CD4-positive, CD25-positive, alpha-beta regulatory T cell (primary cell): ENCODE data around the gene ARHGAP30. TPM values are rescaled to one million over a fixed set of nuclear protein-coding genes. Genes with fewer than 3 reads are reported as not detected.
A peak's percentile ranks its signal among the peaks of the same experiment; 100 is the strongest.

Source experiments
- ATAC-seq, 2 donors: fragments of 150-1000 bp; cut with Tn5 transposase; one replicate each; pipeline ENCODE4 v1.10.0; 2021; ENCODE audit warnings: low read depth in 2 of 2, moderate number of reproducible peaks in 2 of 2, moderate library complexity in 1 of 2
- DNase-seq, 3 donors: peaks; one replicate each; pipeline versions ENCODE4 v3.0.0 to v3.0.0-alpha.2; 2012 to 2022; ENCODE audit warnings: mixed read lengths in 1 of 3
- H3K27ac ChIP-seq: one replicate; pipeline ENCODE4 v1.7.0; 2013; ENCODE audit warnings: mild to moderate bottlenecking, low read length; ENCODE audit not compliant: insufficient read depth, poor library complexity, severe bottlenecking
- H3K27me3 ChIP-seq: one replicate; pipeline ENCODE4 v1.7.0; 2013; ENCODE audit warnings: low read length; ENCODE audit not compliant: control insufficient read depth, insufficient read depth
- H3K36me3 ChIP-seq: one replicate; pipeline ENCODE4 v1.7.0; 2013; ENCODE audit warnings: mild to moderate bottlenecking, low read length, moderate library complexity; ENCODE audit not compliant: control insufficient read depth, insufficient read depth
- H3K4me1 ChIP-seq: 2 replicates; pipeline ENCODE4 v1.7.0; 2013; ENCODE audit warnings: mild to moderate bottlenecking, low read length; ENCODE audit not compliant: insufficient read depth, control insufficient read depth, poor library complexity, severe bottlenecking
- H3K4me3 ChIP-seq: one replicate; pipeline ENCODE4 v1.7.0; 2013; ENCODE audit warnings: low read depth, mild to moderate bottlenecking, low read length, moderate library complexity
- H3K9me3 ChIP-seq, 2 experiments: 1 replicate in 1 of 2; 2 replicates in 1 of 2; pipeline ENCODE4 v1.7.0; 2013; ENCODE audit warnings: low read length in 2 of 2, mild to moderate bottlenecking in 1 of 2, moderate library complexity in 1 of 2; ENCODE audit not compliant: control insufficient read depth in 2 of 2
- H3K27ac Mint-ChIP-seq, 3 donors: one replicate each; pipeline ENCODE4 v1.8.0; 2020 to 2022; ENCODE audit warnings: mild to moderate bottlenecking in 3 of 3, mixed read lengths in 3 of 3, moderate library complexity in 2 of 3
- H3K27me3 Mint-ChIP-seq: one replicate; pipeline ENCODE4 v1.8.0; 2022; ENCODE audit warnings: mild to moderate bottlenecking, mixed read lengths
- H3K36me3 Mint-ChIP-seq: one replicate; pipeline ENCODE4 v1.8.0; 2020; ENCODE audit warnings: mixed read lengths
- H3K4me1 Mint-ChIP-seq, 4 donors: one replicate each; pipeline ENCODE4 v1.8.0; 2020 to 2022; ENCODE audit warnings: mixed read lengths in 4 of 4, mild to moderate bottlenecking in 1 of 4
- H3K4me3 Mint-ChIP-seq, 4 donors: one replicate each; pipeline ENCODE4 v1.8.0; 2020 to 2022; ENCODE audit warnings: mild to moderate bottlenecking in 4 of 4, mixed read lengths in 4 of 4, moderate library complexity in 3 of 4
- H3K9me3 Mint-ChIP-seq, 7 donors: one replicate each; pipeline ENCODE4 v1.8.0; 2020 to 2022; ENCODE audit warnings: mixed read lengths in 7 of 7, mild to moderate bottlenecking in 3 of 7, moderate library complexity in 2 of 7
- polyA plus RNA-seq, 4 donors: library from polyadenylated mRNA; unstranded; fragments of 300-500 nt; fragmentation: Illumina TruSeq; gene quantifications; one replicate each; pipeline ENCODE4 v1.2.3, GENCODE V29; 2021
- total RNA-seq: library from RNA; stranded (reverse); gene quantifications from one replicate; pipeline ENCODE4 v1.2.3, GENCODE V29; 2022

ARHGAP30 gene
- total and polyA plus RNA-seq, 5 donors from 2014 or later, result 144 to 204 (median 152) TPM

GRCh38 chr1:161012420-161012819 lies 57.3 kb downstream of the ARHGAP30 start:
- H3K36me3 ChIP-seq, result no peaks in the 10 kb centered on the region
- Mint-ChIP-seq H3K27ac (peak overlapping the region in 1 of 3 donors; percentile 98), H3K9me3 (no peaks in the 10 kb centered on the region), H3K27me3 (no peaks in the 10 kb centered on the region), H3K4me1 (peaks cover 0 to 29% (median 26%) of the 10 kb centered on the region in 4 donors), H3K36me3 (no peaks in the 10 kb centered on the region), H3K4me3 (no peak overlapping the region)
- no peak for DNase-seq
- no peaks in the 10 kb centered on the region for H3K9me3 ChIP-seq
- no peak for ATAC-seq
- H3K27ac ChIP-seq, result peak overlapping the region; percentile 23
- no peak overlapping the region for H3K4me3 ChIP-seq
- peaks cover 23% of the 10 kb centered on the region for H3K4me1 ChIP-seq
- H3K27me3 ChIP-seq, result no peaks in the 10 kb centered on the region

DNA sequence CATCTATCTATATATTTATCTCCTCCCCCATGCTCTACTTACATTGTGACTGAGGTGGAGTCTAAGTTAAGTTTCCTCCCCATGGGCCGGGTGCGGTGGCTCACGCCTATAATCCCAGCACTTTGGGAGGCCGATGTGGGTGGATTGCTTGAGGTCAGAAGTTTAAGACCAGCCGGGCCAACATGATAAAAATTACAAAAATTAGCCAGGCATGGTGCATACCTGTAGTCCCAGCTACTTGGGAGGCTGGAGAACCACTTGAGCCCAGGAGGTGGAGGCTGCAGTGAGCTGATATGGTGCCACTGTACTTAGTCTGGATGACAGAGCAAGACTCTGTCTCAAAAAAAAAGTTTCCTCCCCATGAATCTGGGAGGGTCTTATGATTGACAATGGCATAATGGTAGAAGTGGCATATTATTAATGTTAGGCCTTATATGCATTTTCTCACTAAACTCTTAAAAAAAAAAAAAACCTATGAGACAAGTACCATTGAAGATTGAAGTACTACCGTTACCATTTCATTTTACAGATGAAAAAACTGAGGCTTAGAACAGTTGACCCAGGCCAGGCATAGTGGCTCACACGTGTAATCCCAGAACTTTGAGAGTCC lies 60.0 kb downstream of the ARHGAP30 start:
- peaks cover 23% of the 10 kb centered on the region for H3K4me1 ChIP-seq
- no peaks in the 10 kb centered on the region for H3K9me3 ChIP-seq
- H3K27ac ChIP-seq, result no peak overlapping the region
- H3K4me3 ChIP-seq, result no peak overlapping the region
- H3K27me3 Mint-ChIP-seq, result no peaks in the 10 kb centered on the region
- no peaks in the 10 kb centered on the region for H3K36me3 ChIP-seq
- H3K27me3 ChIP-seq, result no peaks in the 10 kb centered on the region
- H3K4me1 Mint-ChIP-seq, result peaks cover 0 to 29% (median 22%) of the 10 kb centered on the region in 4 donors
- ATAC-seq, result no peak
- no peaks in the 10 kb centered on the region for H3K36me3 Mint-ChIP-seq
- H3K4me3 Mint-ChIP-seq, result no peak overlapping the region
- no peak for DNase-seq
- peak overlapping the region in 2 of 3 donors; percentile 19 to 42 for H3K27ac Mint-ChIP-seq
- no peaks in the 10 kb centered on the region for H3K9me3 Mint-ChIP-seq

GRCh38 chr1:161008869-161009510 lies 60.7 kb downstream of the ARHGAP30 start:
- H3K4me1 Mint-ChIP-seq, result peaks cover 0 to 26% (median 17%) of the 10 kb centered on the region in 4 donors
- no peaks in the 10 kb centered on the region for H3K36me3 Mint-ChIP-seq
- ATAC-seq (no peak), DNase-seq (no peak)
- Histone ChIP-seq H3K4me1 (peaks cover 19% of the 10 kb centered on the region), H3K4me3 (no peak overlapping the region), H3K36me3 (no peaks in the 10 kb centered on the region), H3K9me3 (no peaks in the 10 kb centered on the region), H3K27ac (no peak overlapping the region), H3K27me3 (no peaks in the 10 kb centered on the region)
- H3K9me3 Mint-ChIP-seq, result no peaks in the 10 kb centered on the region
- H3K27me3 Mint-ChIP-seq, result no peaks in the 10 kb centered on the region
- H3K4me3 Mint-ChIP-seq, result no peak overlapping the region
- peak overlapping the region; percentile 19 to 76 (median 42) for H3K27ac Mint-ChIP-seq

GRCh38 chr1:161007369-161007768 lies 62.3 kb downstream of the ARHGAP30 start:
- ATAC-seq (no peak), DNase-seq (no peak)
- H3K27ac Mint-ChIP-seq, result no peak overlapping the region

DNA sequence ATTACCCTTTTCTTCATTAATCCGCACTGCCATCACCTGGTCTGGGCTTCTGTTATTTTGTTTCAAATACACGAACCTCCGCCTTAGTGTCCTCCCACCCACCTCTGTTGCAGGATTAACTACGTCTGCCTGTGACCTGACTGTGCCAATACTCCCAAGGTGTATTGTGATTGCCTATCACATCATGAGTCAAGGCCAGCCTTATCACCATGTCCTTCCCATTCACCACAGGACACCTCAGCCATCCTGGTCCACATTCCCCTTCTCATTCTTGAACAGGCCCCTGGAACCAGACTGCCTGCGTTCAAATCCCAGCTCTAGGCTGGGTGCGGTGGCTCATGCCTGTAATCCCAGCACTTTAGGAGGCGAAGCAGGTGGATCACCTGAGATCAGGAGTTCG lies 63.1 kb downstream of the ARHGAP30 start:
- Histone ChIP-seq H3K4me1 (no peaks in the 10 kb centered on the region), H3K9me3 (no peaks in the 10 kb centered on the region), H3K4me3 (no peak overlapping the region), H3K27ac (no peak overlapping the region), H3K36me3 (no peaks in the 10 kb centered on the region), H3K27me3 (no peaks in the 10 kb centered on the region)
- Mint-ChIP-seq H3K4me1 (peaks cover 0 to 8% (median 3%) of the 10 kb centered on the region in 4 donors), H3K36me3 (no peaks in the 10 kb centered on the region), H3K27me3 (no peaks in the 10 kb centered on the region), H3K9me3 (no peaks in the 10 kb centered on the region), H3K4me3 (no peak overlapping the region), H3K27ac (no peak overlapping the region)
- DNase-seq, result no peak
- ATAC-seq, result no peak

More at GRCh38 chr1:161007369-161007768, 62.3 kb downstream of the ARHGAP30 start:
- Mint-ChIP-seq H3K4me1 (peaks cover 0 to 14% (median 5%) of the 10 kb centered on the region in 4 donors), H3K36me3 (no peaks in the 10 kb centered on the region), H3K27me3 (no peaks in the 10 kb centered on the region), H3K4me3 (no peak overlapping the region), H3K9me3 (no peaks in the 10 kb centered on the region)
- Histone ChIP-seq H3K4me3 (no peak overlapping the region), H3K27ac (no peak overlapping the region), H3K9me3 (no peaks in the 10 kb centered on the region), H3K4me1 (peaks cover 3% of the 10 kb centered on the region), H3K36me3 (no peaks in the 10 kb centered on the region), H3K27me3 (no peaks in the 10 kb centered on the region)

DNA sequence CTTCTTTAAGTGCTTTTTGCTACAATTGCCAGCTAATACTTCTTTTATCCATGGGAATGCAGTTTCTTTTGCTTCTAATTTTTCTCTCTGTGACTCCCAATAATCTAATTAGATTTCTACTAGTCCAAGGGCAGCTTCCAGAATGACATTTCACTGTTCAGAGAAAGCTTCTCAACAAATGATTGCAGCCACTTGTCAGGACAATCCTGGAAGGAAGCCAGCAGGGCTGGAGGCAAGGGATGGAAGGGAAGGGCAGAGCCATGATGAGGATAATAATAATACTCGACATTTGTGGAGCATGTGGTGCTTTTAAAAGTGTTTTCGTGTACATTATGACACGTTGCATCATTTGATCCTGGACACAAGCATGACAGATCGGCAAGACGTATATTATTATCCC lies 68.2 kb downstream of the ARHGAP30 start:
- no peak for DNase-seq
- peaks cover 0 to 8% (median 4%) of the 10 kb centered on the region in 4 donors for H3K4me1 Mint-ChIP-seq

DNA sequence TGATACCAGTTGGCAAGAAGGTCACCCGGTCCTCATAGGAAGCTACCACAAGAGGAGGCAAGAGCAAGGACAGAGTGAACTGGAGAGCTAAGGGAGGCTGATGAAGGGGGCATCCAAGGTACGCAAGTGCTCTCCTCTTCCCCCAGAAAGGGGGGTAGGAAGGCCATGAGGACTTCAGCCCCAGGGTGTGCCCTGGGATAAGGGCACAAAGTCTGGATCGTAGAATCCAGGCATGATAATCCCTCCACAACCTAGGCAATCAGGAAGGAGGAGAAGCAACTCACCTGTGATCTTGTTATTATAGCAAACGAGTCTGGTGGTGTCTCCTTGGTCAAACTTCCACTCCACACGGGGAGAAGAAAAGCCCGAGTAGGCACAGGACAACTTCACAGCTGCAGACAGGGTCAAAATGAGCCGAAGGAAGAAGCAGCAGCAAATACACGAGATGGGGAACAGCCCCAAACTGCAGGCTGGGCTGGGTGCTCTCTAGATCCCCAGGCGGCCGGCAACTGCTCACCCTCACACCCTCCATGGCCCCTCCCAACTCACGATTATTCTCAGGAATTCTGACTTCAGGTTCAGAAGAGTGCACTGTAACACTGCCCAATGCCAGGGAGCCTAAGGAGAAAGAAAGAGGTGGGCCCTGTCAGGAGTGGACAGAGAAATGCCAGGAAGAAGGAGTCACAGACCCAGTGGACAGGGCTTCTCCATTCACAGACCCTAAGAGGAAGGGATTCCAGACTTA lies 68.8 kb downstream of the ARHGAP30 start:
- ATAC-seq, result no peak
- Histone ChIP-seq H3K4me3 (no peak overlapping the region), H3K27ac (no peak overlapping the region), H3K4me1 (peaks cover 3% of the 10 kb centered on the region), H3K36me3 (peaks cover 17% of the 10 kb centered on the region), H3K27me3 (no peaks in the 10 kb centered on the region), H3K9me3 (no peaks in the 10 kb centered on the region)
- Mint-ChIP-seq H3K27ac (peak overlapping the region in 2 of 3 donors; percentile 60 to 71), H3K27me3 (no peaks in the 10 kb centered on the region), H3K4me3 (no peak overlapping the region), H3K36me3 (peaks cover 25% of the 10 kb centered on the region), H3K4me1 (peaks cover 0 to 8% (median 4%) of the 10 kb centered on the region in 4 donors), H3K9me3 (peaks cover 0 to 3% (median 0%) of the 10 kb centered on the region in 7 donors)
- no peak for DNase-seq

More for the DNA sequence above, 68.2 kb downstream of the ARHGAP30 start:
- H3K4me3 ChIP-seq, result no peak overlapping the region
- peaks cover 3% of the 10 kb centered on the region for H3K4me1 ChIP-seq
- peaks cover 17% of the 10 kb centered on the region for H3K36me3 ChIP-seq
- H3K9me3 ChIP-seq, result no peaks in the 10 kb centered on the region
- no peak overlapping the region for H3K27ac ChIP-seq
- Mint-ChIP-seq H3K27me3 (no peaks in the 10 kb centered on the region), H3K9me3 (peaks cover 0 to 3% (median 0%) of the 10 kb centered on the region in 7 donors), H3K36me3 (peaks cover 25% of the 10 kb centered on the region), H3K4me3 (no peak overlapping the region), H3K27ac (peak overlapping the region in 2 of 3 donors; percentile 57 to 71)
- H3K27me3 ChIP-seq, result no peaks in the 10 kb centered on the region
- no peak for ATAC-seq
